ENCODE results near the gene BRINP3. TPM values are rescaled to one million over a fixed set of nuclear protein-coding genes. Genes with fewer than 3 reads are reported as not detected.

The BRINP3 gene
- total RNA-seq, 1 experiment from 2014 or later: 0.28 TPM

- no peak for TF ChIP-seq PREB (CRISPR knock-in tag; IDR thresholded peaks at IDR 0.05; ENCODE audit: borderline replicate concordance)
Observed at GRCh38 chr1:190193508-190194115, 284.1 kb downstream of the BRINP3 start (continued).

GRCh38 chr1:190192627-190193026 lies 285.0 kb downstream of the BRINP3 start:
- CTCF ChIA-PET: no interaction called here
- Mint-ChIP-seq H3K36me3 (no peaks in the 10 kb centered on the region), H3K4me1 (peaks cover 10% of the 10 kb centered on the region), H3K9me3 (0 out of 2 replicates have a peak, but pooled peaks cover 4% of the 10 kb centered on the region), H3K4me3 (no peak overlapping the region), H3K27ac (no peak overlapping the region), H3K27me3 (ENCODE audit: low read depth) (no peaks in the 10 kb centered on the region)
- no peak for TF ChIP-seq ZBTB43 (CRISPR knock-in tag; IDR thresholded peaks at IDR 0.05)
- TF ChIP-seq E2F5 (CRISPR knock-in tag; IDR thresholded peaks at IDR 0.05): no peak
- no peak for TF ChIP-seq NR2C2 (CRISPR knock-in tag; IDR thresholded peaks at IDR 0.05)
- no peak for TF ChIP-seq ATF2 (CRISPR knock-in tag; IDR thresholded peaks at IDR 0.05; ENCODE audit: borderline replicate concordance, low read depth)
- no peak for TF ChIP-seq ZBTB21 (CRISPR knock-in tag; IDR thresholded peaks at IDR 0.05; ENCODE audit: borderline replicate concordance)
- no peak for TF ChIP-seq ZNF121 (CRISPR knock-in tag; IDR thresholded peaks at IDR 0.05)
- TF ChIP-seq ZNF219 (CRISPR knock-in tag; IDR thresholded peaks at IDR 0.05; ENCODE audit: borderline replicate concordance): no peak
- DNase-seq (ENCODE audit: low spot score): no peak
- ATAC-seq: no peak
- POLR2A ChIA-PET: no interaction called here

GRCh38 chr1:190183588-190183987 lies 294.1 kb downstream of the BRINP3 start:
- ChIA-PET CTCF (no interaction called here), POLR2A (no interaction called here)
- no peaks in the 10 kb centered on the region for H3K9me3 Mint-ChIP-seq
- no peak for ATAC-seq
- no peak for DNase-seq (ENCODE audit: low spot score)
- no peak for TF ChIP-seq NFYB (CRISPR knock-in tag; conservative IDR thresholded peaks at IDR 0.05; ENCODE audit: low read depth)
- TF ChIP-seq USF1 (CRISPR knock-in tag; IDR thresholded peaks at IDR 0.05): no peak
- TF ChIP-seq CREM (CRISPR knock-in tag; IDR thresholded peaks at IDR 0.05): no peak
- TF ChIP-seq FOXJ3 (CRISPR knock-in tag; IDR thresholded peaks at IDR 0.05; ENCODE audit: borderline replicate concordance): no peak
- no peak for TF ChIP-seq EMX1 (CRISPR knock-in tag; IDR thresholded peaks at IDR 0.05)
- no peak for TF ChIP-seq CTCF (IDR thresholded peaks at IDR 0.05)
- no peak for TF ChIP-seq ZNF317 (CRISPR knock-in tag; IDR thresholded peaks at IDR 0.05; ENCODE audit: borderline replicate concordance, low read depth)
- no peak for TF ChIP-seq ZBTB43 (CRISPR knock-in tag; IDR thresholded peaks at IDR 0.05)
- TF ChIP-seq NR1H2 (CRISPR knock-in tag; IDR thresholded peaks at IDR 0.05): no peak
- no peak for TF ChIP-seq HMGXB4 (CRISPR knock-in tag; IDR thresholded peaks at IDR 0.05)
- no peak for TF ChIP-seq NR3C1 (CRISPR knock-in tag; conservative IDR thresholded peaks at IDR 0.05; ENCODE audit: low read depth)
- TF ChIP-seq OVOL2 (CRISPR knock-in tag; IDR thresholded peaks at IDR 0.05; ENCODE audit: borderline replicate concordance): no peak
- no peaks in the 10 kb centered on the region for H3K27me3 Mint-ChIP-seq (ENCODE audit: low read depth)
- H3K36me3 Mint-ChIP-seq: no peaks in the 10 kb centered on the region
- H3K4me1 Mint-ChIP-seq: no peaks in the 10 kb centered on the region
- H3K27ac Mint-ChIP-seq: no peak overlapping the region
- no peak overlapping the region for H3K4me3 Mint-ChIP-seq

Data from WTC11 (cell line).